Stimulated activated CD4-positive, alpha-beta T cell treated with anti-CD3 and anti-CD28 coated beads, TNF-alpha, amount 100 ng/mL, for 1 hour (primary cell): Measurements from ENCODE around the gene GABRR1.
"Not testable (repeated sequence)": the region's sequence is repeated elsewhere in the genome, so short reads cannot be mapped to it uniquely, and the experiment has no call there.

ENCODE experiments used
- DNase-seq, 3 donors: peaks; one replicate each; pipeline ENCODE4 v3.0.0-alpha.2; 2020; ENCODE audit warnings: low read depth in 3 of 3, low spot score in 1 of 3

GABRR1 gene

GRCh38 chr6:89160331-89161092, 56.6 kb downstream of the GABRR1 start:
- DNase-seq, result no peak

GRCh38 chr6:89154131-89154530, 63.0 kb downstream of the GABRR1 start:
- DNase-seq, result no peak

- peak in 1 of 3 donors; percentile 7 for DNase-seq
Measured at GRCh38 chr6:89148016-89148750, 69.0 kb downstream of the GABRR1 start.

GRCh38 chr6:89146718-89147700, 70.1 kb downstream of the GABRR1 start:
- no peak for DNase-seq

- peak in 2 of 3 donors; percentile 39 to 55 for DNase-seq
Measured at GRCh38 chr6:89145956-89146717, 71.0 kb downstream of the GABRR1 start, which contains the start of gene PM20D2. TSS of gene PM20D2 (plus strand) at chr6:89146055. CDS start at chr6:89146145, 90 bp downstream.

GRCh38 chr6:89145091-89145955, 71.8 kb downstream of the GABRR1 start:
- DNase-seq, result no peak

GRCh38 chr6:89144354-89144906, 72.7 kb downstream of the GABRR1 start:
- no peak for DNase-seq

GRCh38 chr6:89140347-89141156, 76.6 kb downstream of the GABRR1 start:
- no peak for DNase-seq

- no peak for DNase-seq
Measured at GRCh38 chr6:89139509-89140346, 77.4 kb downstream of the GABRR1 start.

- DNase-seq, result no peak
Measured at GRCh38 chr6:89138173-89138572, 79.0 kb downstream of the GABRR1 start.

- DNase-seq, result no peak
Measured at GRCh38 chr6:89134723-89135122, 82.4 kb downstream of the GABRR1 start.

GRCh38 chr6:89133981-89134380, 83.2 kb downstream of the GABRR1 start:
- no peak for DNase-seq

GRCh38 chr6:89132057-89132456, 85.1 kb downstream of the GABRR1 start:
- DNase-seq, result no peak

- DNase-seq, result no peak
Measured at GRCh38 chr6:89131599-89131998, 85.6 kb downstream of the GABRR1 start.

GRCh38 chr6:89128256-89128671, 88.9 kb downstream of the GABRR1 start:
- DNase-seq, result not testable (repeated sequence)
